Neural cell (in vitro differentiated cells): ENCODE measurements around the gene ARHGEF16. TPM values are rescaled to one million over a fixed set of nuclear protein-coding genes. Genes with fewer than 3 reads are reported as not detected.

Source experiments
- H2AFZ ChIP-seq: fragments of 200-600, 300-800 bp; sonication (generic), shearing (Covaris generic); 2 replicates; pipeline ENCODE4 v1.6.0; 2014; ENCODE audit warnings: low read depth, mild to moderate bottlenecking, antibody characterized with exemption, low read length, moderate library complexity
- H3F3A ChIP-seq: fragments of 200-600 bp; shearing (Covaris generic); 2 replicates; pipeline ENCODE4 v1.6.1; 2016; ENCODE audit warnings: mild to moderate bottlenecking, moderate library complexity, mixed read lengths, antibody characterized with exemption, low read length; ENCODE audit not compliant: insufficient read depth, poor library complexity, severe bottlenecking
- H3K27ac ChIP-seq: fragments of 200-600, 300-800 bp; sonication (generic), shearing (Covaris generic); 2 replicates; pipeline ENCODE4 v1.5.1; 2014; ENCODE audit warnings: mild to moderate bottlenecking, low read length, moderate library complexity
- H3K27me3 ChIP-seq: fragments of 300-800, 200-600 bp; sonication (generic), shearing (Covaris generic); 2 replicates; pipeline ENCODE4 v1.6.0; 2014; ENCODE audit warnings: mild to moderate bottlenecking, low read depth, low read length, moderate library complexity; ENCODE audit not compliant: insufficient read depth
- H3K36me3 ChIP-seq: fragments of 300-800, 200-600 bp; sonication (generic), shearing (Covaris generic); 2 replicates; pipeline ENCODE4 v1.5.1; 2014; ENCODE audit warnings: mild to moderate bottlenecking, antibody characterized with exemption, low read length, moderate library complexity; ENCODE audit not compliant: insufficient read depth
- H3K4me2 ChIP-seq: fragments of 300-800, 200-600 bp; sonication (generic), shearing (Covaris generic); 2 replicates; pipeline ENCODE4 v1.6.0; 2014; ENCODE audit warnings: mild to moderate bottlenecking, low read length
- H3K4me3 ChIP-seq: fragments of 300-800, 200-600 bp; sonication (generic), shearing (Covaris generic); 2 replicates; pipeline ENCODE4 v1.5.1; 2014; ENCODE audit warnings: mild to moderate bottlenecking, low read length, moderate library complexity
- H3K79me2 ChIP-seq: fragments of 200-600 bp; shearing (Covaris generic); replicated peaks from 2 replicates; pipeline ENCODE4 v1.6.0; 2014; ENCODE audit warnings: mild to moderate bottlenecking, low read length, moderate library complexity; ENCODE audit not compliant: insufficient read depth
- H3K9ac ChIP-seq: fragments of 300-800, 200-600 bp; sonication (generic), shearing (Covaris generic); 2 replicates; pipeline ENCODE4 v1.6.1; 2016; ENCODE audit warnings: mild to moderate bottlenecking, low read length, mixed read lengths
- H3K9me2 ChIP-seq: fragments of 200-600 bp; shearing (Covaris generic); 2 replicates; pipeline ENCODE4 v1.6.1; 2016; ENCODE audit warnings: mild to moderate bottlenecking, low read length, mixed read lengths; ENCODE audit not compliant: insufficient read depth
- H3K9me3 ChIP-seq: fragments of 200-600, 300-800 bp; sonication (generic), shearing (Covaris generic); 2 replicates; pipeline ENCODE4 v1.6.1; 2016; ENCODE audit warnings: mild to moderate bottlenecking, mixed run types, low read length, moderate library complexity, mixed read lengths
- H4K20me1 ChIP-seq: fragments of 200-600 bp; shearing (Covaris generic); 2 replicates; pipeline ENCODE4 v1.6.1; 2016; ENCODE audit warnings: mild to moderate bottlenecking, mixed run types; ENCODE audit not compliant: insufficient read depth
- EP300 ChIP-seq: fragments of 450-650 bp; conservative IDR thresholded peaks from 2 replicates; pipeline ENCODE4 v1.6.1; 2014; ENCODE audit warnings: antibody characterized with exemption, mild to moderate bottlenecking, moderate library complexity; ENCODE audit not compliant: poor library complexity, severe bottlenecking
- EZH2 ChIP-seq: fragments of 200-600, 300-800 bp; shearing (Covaris generic), sonication (generic); IDR thresholded peaks from 2 replicates; pipeline ENCODE4 v1.6.1; 2014; ENCODE audit warnings: antibody characterized with exemption, low read length, borderline replicate concordance, mild to moderate bottlenecking; ENCODE audit not compliant: insufficient read depth, poor library complexity, severe bottlenecking
- MXI1 ChIP-seq: fragments of 450-650 bp; conservative IDR thresholded peaks from 2 replicates; pipeline ENCODE4 v1.6.1; 2014; ENCODE audit warnings: antibody characterized with exemption, mild to moderate bottlenecking; ENCODE audit not compliant: poor library complexity, severe bottlenecking
- POLR2AphosphoS5 ChIP-seq: IDR thresholded peaks from 2 replicates; pipeline ENCODE4 v1.6.1; 2012
- RAD21 ChIP-seq: fragments of 450-650 bp; conservative IDR thresholded peaks from 2 replicates; pipeline ENCODE4 v1.6.1; 2014; ENCODE audit warnings: antibody characterized with exemption, mild to moderate bottlenecking, moderate library complexity
- SMC3 ChIP-seq: fragments of 450-650 bp; conservative IDR thresholded peaks from 2 replicates; pipeline ENCODE4 v1.6.1; 2014; ENCODE audit warnings: antibody characterized with exemption, mild to moderate bottlenecking, moderate library complexity; ENCODE audit not compliant: poor library complexity
- TAF1 ChIP-seq: IDR thresholded peaks from 2 replicates; pipeline ENCODE4 v1.6.1; 2012; ENCODE audit warnings: low read depth
- polyA plus RNA-seq: library from polyadenylated mRNA; depleted of rRNA; stranded (reverse); fragments of >200 nt; gene quantifications from 2 replicates; pipeline ENCODE4 v1.2.3, GENCODE V29; 2014
- TF ChIP-seq, protein P1 (sequence below): IDR thresholded peaks from 2 replicates; pipeline ENCODE4 v1.6.1; 2012; ENCODE audit warnings: borderline replicate concordance
- TF ChIP-seq, protein P2 (sequence below): fragments of 450-650 bp; IDR thresholded peaks from 2 replicates; pipeline ENCODE4 v1.5.1; 2014; ENCODE audit warnings: antibody characterized with exemption, mild to moderate bottlenecking, moderate library complexity; ENCODE audit not compliant: poor library complexity, severe bottlenecking

Gene ARHGEF16
- polyA plus RNA-seq, 1 donor from 2014 or later: 0.64 TPM

- Histone ChIP-seq H3K4me3 (no peak overlapping the region), H3K9me2 (no peaks in the 10 kb centered on the region), H3K4me2 (no peak overlapping the region), H3K9me3 (no peaks in the 10 kb centered on the region), H4K20me1 (no peaks in the 10 kb centered on the region), H3K9ac (no peak overlapping the region), H3K27me3 (peaks cover 5% of the 10 kb centered on the region), H3K36me3 (no peaks in the 10 kb centered on the region), H2AFZ (no peak overlapping the region), H3K27ac (no peak overlapping the region), H3F3A (no peaks in the 10 kb centered on the region), H3K79me2 (no peaks in the 10 kb centered on the region)
- no peak for TF ChIP-seq EZH2
- TF ChIP-seq, protein P1, sequence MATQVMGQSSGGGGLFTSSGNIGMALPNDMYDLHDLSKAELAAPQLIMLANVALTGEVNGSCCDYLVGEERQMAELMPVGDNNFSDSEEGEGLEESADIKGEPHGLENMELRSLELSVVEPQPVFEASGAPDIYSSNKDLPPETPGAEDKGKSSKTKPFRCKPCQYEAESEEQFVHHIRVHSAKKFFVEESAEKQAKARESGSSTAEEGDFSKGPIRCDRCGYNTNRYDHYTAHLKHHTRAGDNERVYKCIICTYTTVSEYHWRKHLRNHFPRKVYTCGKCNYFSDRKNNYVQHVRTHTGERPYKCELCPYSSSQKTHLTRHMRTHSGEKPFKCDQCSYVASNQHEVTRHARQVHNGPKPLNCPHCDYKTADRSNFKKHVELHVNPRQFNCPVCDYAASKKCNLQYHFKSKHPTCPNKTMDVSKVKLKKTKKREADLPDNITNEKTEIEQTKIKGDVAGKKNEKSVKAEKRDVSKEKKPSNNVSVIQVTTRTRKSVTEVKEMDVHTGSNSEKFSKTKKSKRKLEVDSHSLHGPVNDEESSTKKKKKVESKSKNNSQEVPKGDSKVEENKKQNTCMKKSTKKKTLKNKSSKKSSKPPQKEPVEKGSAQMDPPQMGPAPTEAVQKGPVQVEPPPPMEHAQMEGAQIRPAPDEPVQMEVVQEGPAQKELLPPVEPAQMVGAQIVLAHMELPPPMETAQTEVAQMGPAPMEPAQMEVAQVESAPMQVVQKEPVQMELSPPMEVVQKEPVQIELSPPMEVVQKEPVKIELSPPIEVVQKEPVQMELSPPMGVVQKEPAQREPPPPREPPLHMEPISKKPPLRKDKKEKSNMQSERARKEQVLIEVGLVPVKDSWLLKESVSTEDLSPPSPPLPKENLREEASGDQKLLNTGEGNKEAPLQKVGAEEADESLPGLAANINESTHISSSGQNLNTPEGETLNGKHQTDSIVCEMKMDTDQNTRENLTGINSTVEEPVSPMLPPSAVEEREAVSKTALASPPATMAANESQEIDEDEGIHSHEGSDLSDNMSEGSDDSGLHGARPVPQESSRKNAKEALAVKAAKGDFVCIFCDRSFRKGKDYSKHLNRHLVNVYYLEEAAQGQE: no peak
- no peak for TF ChIP-seq RAD21
- TF ChIP-seq SMC3: no peak
- TF ChIP-seq, protein P2, sequence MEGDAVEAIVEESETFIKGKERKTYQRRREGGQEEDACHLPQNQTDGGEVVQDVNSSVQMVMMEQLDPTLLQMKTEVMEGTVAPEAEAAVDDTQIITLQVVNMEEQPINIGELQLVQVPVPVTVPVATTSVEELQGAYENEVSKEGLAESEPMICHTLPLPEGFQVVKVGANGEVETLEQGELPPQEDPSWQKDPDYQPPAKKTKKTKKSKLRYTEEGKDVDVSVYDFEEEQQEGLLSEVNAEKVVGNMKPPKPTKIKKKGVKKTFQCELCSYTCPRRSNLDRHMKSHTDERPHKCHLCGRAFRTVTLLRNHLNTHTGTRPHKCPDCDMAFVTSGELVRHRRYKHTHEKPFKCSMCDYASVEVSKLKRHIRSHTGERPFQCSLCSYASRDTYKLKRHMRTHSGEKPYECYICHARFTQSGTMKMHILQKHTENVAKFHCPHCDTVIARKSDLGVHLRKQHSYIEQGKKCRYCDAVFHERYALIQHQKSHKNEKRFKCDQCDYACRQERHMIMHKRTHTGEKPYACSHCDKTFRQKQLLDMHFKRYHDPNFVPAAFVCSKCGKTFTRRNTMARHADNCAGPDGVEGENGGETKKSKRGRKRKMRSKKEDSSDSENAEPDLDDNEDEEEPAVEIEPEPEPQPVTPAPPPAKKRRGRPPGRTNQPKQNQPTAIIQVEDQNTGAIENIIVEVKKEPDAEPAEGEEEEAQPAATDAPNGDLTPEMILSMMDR: no peak
- TF ChIP-seq POLR2AphosphoS5: no peak
- no peak for TF ChIP-seq TAF1
- TF ChIP-seq MXI1: no peak
- TF ChIP-seq EP300: no peak
Observed at GRCh38 chr1:3457910-3458883, 3.7 kb downstream of the ARHGEF16 start.

DNA sequence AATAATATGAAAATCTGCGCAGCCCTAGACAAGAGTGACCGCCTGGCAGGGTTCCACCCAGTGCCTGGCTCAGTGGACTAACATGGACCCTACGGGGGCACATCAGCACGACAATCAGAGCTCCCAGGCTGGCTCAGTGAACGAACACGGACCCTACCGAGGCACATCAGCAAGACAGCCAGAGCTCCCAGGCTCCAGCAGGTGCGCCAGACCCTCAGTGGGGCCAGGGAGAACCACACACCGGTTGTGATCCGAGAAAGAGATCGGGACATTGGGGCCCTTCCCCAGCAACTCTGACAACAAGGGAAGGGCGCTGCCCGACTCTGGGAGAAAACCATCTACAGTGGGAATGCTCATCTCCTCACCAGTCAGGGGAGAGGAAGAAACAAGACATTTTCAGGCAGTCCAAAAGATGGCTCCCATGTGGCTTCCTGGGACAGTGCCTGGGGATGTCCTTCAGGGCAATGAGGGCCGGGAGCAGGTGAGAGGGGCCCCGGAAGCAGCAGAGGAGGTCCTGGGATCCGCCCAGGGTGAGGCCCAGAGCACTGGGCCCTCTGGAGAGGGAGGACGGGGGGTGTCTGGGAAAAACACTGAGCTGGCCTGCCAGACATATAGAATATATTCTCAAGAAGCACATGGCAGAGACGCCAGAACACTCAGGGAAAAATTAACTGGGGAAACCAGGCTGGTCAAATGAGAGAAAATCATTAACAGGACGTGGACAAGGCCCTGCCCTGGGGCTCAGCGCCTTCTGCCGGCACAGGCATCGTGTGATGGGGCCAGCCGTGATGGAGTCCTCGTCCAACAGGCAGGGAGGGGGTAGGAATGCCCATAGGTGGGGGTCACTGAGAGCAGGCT is 4.8 kb downstream of the ARHGEF16 start:
- no peak overlapping the region for H3K27ac ChIP-seq

More for the DNA sequence above, 4.8 kb downstream of the ARHGEF16 start:
- H3K4me2 ChIP-seq: no peak overlapping the region
- H3K79me2 ChIP-seq: no peaks in the 10 kb centered on the region
- no peaks in the 10 kb centered on the region for H3F3A ChIP-seq
- no peak overlapping the region for H3K9ac ChIP-seq
- TF ChIP-seq MXI1 (no peak), POLR2AphosphoS5 (no peak), TAF1 (no peak), EP300 (no peak), SMC3 (no peak), RAD21 (no peak), EZH2 (no peak)
- TF ChIP-seq, protein P2: no peak
- TF ChIP-seq, protein P1: no peak
- H4K20me1 ChIP-seq: no peaks in the 10 kb centered on the region
- peaks cover 5% of the 10 kb centered on the region for H3K27me3 ChIP-seq
- no peak overlapping the region for H2AFZ ChIP-seq
- no peak overlapping the region for H3K4me3 ChIP-seq
- H3K36me3 ChIP-seq: no peaks in the 10 kb centered on the region
- H3K9me2 ChIP-seq: no peaks in the 10 kb centered on the region
- H3K9me3 ChIP-seq: no peaks in the 10 kb centered on the region
